GM21526 (cell line): Measurements from ENCODE around the gene PAQR8.
A peak's percentile ranks its signal among the peaks of the same experiment; 100 is the strongest.

Source experiments
- ATAC-seq: cut with Tn5 transposase; IDR thresholded peaks from one replicate; pipeline ENCODE4 v1.9.1; 2021; ENCODE audit warnings: moderate library complexity; ENCODE audit not compliant: unreplicated experiment, low FRiP score

The PAQR8 gene, protein sequence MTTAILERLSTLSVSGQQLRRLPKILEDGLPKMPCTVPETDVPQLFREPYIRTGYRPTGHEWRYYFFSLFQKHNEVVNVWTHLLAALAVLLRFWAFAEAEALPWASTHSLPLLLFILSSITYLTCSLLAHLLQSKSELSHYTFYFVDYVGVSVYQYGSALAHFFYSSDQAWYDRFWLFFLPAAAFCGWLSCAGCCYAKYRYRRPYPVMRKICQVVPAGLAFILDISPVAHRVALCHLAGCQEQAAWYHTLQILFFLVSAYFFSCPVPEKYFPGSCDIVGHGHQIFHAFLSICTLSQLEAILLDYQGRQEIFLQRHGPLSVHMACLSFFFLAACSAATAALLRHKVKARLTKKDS

DNA sequence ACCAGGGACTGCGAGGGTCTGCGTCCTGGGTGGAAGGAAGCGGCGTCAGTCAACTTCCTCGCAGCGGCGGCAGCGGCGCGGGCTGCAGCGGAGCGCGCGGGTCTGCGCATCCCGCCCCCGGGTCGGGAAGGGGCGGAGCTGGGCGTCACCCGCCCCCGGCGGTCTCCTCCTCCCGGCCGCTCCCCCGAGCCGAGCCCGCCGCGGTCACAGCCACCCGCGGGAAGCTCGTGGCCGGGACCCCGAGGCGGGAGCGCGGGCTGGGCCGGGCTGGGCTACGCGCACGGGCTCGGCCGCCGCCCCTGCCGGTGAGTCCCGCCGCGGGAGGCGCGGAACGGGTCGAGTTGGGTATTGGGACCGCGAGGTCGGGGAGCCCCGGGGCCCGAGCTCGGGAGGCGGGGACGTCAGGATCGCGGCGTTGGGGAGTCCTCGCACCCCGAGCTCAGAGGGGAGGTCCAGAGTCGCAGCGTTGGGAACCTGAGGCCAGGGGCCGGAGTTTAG, at the start of gene PAQR8:
TSS of gene PAQR8 (plus strand) at position 207 of the 498 bp plus-strand sequence. CDS start 41,063 bp downstream, outside the sequence.
- peak; percentile 76 for ATAC-seq

- ATAC-seq, result no peak
Measured at GRCh38 chr6:52312461-52312860, 49.5 kb upstream of the PAQR8 start.

DNA sequence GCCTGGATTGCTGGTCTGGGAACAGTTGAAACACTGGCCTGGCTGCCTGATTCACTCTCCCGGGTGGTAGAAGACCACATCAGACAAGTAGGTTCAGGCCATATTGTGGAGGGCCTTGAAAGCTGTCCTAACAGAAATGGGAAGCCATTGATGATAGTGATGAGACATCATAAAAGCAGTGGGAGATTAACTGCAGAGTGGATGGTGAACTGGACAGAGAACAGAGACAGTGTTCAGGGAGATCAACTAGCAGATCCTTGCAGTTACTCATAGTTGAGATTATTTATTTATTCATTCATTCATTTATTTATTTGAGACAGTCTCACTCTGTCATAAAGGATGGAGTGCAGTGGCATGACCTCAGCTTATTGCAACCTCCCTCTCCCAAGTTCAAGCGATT, 47.2 kb upstream of the PAQR8 start:
- ATAC-seq, result no peak

- no peak for ATAC-seq
Measured at GRCh38 chr6:52317211-52317610, 44.7 kb upstream of the PAQR8 start.

DNA sequence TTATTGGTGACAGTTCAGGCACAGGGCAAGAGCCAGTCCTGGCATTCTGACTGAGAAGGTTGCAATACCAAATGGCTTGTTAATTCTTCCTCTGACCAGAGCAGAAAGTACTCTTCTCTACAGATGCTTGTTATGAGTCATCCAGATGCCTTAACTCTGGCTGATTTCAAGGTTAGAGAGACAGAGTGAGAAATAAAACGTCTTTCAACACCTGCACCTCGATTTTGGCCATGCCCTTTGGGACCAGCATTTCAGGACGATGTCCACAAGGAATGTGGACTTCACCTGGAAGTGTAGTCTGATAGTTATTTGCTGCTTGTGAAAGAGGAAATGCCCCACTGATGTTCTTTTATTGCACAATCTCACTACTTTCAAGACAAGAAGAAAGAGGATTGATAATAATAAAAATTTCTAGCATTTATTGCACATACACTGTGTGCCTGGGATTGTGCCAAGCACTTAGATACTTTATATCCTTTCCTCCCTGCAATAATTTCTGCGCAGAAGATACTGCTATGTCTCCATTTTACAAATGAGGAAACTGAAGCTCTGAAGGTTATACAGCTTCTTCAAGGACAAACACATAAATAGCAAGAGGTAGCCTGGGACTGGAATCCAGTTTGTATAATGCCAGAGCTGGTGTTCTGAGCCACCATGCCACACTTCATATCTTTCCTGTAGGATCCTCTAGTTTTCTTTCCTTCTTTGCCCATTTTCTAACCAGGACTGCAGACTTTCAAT, 43.9 kb upstream of the PAQR8 start:
- peak; percentile 99 for ATAC-seq

DNA sequence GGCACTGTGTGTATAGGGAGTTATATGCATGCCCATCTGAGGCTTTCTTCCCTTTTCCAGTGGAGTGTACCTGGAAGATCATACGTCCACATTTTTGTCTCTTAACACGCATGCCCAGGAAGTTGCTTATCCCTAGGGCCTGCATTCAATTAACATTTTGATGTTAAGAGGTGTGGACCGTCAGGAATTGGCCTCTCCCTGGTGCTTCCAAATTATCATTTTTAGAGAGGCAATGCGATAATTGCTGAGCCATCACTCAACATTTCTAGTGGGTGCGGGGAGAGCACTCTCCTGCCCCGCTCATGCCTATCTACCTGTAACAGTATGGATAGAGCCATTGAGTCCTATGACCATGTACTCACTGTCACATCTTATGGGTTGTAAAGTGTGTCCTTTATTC, 37.8 kb upstream of the PAQR8 start:
- ATAC-seq, result no peak

GRCh38 chr6:52325695-52326471, 36.1 kb upstream of the PAQR8 start:
- ATAC-seq, result no peak

- no peak for ATAC-seq
Measured at GRCh38 chr6:52326540-52327364, 35.2 kb upstream of the PAQR8 start.

DNA sequence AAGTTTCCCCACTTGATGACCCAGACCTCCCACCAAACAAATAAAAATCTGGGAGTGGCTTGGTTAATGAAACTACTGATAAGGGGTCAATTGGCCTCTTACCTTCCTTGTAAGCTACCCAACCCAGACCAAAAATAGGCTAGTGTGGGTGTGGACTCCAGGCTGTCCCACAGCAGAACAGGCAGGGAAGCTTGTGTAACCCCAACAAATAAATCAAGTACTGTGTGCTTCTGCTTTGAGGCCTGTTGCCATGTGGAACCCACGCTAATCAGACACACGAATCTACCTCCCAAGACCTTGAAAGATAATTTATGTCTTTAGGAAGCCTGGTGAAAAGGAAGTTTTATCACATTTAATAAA, 33.7 kb upstream of the PAQR8 start:
- no peak for ATAC-seq

DNA sequence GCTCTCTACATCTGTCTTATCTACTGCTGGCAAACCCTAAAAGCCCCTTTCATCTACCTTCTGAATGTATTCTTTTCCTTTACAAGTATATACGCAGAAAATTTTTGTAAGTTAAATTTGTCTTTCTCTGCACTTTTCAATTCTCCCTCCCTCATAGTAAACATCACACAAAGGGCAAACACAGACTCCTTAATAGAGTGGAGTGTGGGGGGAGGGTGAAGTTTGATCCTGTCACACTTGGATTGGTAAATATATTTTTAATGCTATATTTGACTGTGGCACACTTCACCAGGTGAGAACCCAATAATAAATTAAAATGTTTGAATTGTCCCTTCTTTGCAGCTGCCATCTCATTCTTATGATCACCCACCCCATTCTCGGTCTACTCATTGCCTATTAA, 33.2 kb upstream of the PAQR8 start:
- ATAC-seq, result no peak

DNA sequence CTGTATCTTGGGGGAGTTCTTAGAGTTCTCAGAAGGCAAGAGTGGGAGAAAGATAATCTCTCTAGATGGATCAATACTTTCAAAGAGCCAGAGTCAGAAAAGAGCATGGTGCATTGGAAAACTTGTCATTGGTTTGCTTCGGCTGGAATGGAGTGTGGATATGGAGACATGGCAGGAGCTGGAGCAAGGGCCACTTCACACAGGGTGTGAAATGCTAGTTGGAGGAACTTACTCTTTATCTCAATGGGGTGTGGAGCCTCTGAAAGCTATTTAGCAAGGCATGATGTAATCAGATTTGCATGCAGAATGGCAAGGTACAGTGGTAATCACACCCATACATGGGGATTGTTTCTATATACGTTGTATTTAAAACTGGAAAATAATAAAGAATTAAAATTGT, 31.5 kb upstream of the PAQR8 start:
- no peak for ATAC-seq

DNA sequence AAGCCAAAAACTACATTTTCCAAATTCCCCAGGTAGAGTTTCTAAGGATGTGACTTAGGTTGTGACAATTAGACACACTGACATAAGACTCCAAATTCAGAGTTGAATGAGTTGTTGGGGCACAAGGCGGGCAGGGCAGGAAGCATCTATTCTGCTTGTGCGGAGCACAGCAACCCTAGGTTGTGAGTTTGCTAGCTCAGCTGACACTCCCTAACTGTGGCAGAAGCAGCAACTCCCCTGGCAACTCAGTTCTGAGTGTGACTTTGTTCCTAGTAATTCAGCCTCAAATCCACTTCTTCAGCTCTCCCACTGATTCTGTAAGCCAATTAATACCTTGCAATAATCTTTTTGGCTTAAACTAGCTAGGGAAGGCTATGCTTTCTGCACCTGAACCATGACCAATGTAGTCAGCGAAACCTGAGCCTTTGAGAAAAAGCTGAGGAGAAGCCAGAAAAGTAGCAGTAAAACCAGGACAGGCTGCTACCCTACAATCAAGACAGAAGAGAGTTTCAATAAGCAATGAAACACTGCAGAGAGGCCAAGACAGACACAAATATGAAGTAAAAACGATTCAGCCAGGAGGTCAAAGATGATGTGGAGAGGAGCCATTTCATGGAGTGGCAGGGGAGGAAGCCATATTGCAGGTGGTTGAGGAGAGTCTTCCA, 30.0 kb upstream of the PAQR8 start:
- no peak for ATAC-seq

DNA sequence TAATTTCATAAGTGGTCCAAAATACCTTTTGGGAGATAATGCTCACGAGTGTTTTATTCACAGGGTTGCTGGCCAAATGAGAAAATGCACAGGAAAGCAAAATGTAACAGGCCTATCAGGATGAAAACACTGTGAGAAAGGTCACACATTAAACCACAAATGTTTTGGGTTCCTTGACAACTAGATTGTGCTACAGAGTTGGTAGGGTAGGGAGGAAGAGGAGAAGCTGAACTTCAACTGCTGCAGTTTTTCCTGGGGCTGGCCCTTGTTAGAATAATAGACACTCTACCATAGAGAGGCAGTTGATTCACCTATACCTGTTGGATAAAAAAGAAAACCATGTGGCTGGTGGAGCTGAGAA, 28.1 kb upstream of the PAQR8 start:
- no peak for ATAC-seq

GRCh38 chr6:52335576-52335975, 26.4 kb upstream of the PAQR8 start:
- ATAC-seq, result no peak

DNA sequence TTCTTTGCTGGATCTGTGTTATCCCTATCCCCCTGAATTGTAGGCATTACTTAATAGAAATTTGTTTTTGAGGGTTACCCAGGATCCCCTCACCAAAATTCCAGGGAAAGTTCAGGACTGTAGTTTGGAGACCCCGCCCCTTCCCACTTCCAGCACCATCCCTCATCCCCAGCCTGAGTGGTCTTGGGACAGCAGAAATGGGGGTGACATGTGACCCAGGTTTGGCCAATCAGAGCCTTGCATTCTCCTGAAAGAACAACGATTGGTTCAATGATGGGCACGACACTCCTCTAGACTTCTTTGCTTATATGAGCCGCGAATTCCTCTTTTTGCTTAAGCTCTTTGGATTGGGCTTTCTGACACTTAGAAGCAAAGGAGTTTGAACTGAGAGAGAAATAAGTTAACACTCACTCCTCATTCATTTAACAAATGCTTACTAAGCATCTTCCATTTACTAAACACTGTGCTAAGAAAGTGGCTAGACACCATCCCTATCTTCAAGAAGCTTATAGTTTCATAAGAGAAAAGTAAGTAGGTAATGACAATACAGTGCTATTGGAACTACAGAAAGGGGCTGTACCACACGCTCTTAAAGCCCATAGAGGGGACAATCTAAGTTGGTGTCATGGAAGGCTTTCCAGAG, 24.9 kb upstream of the PAQR8 start:
- ATAC-seq, result no peak

DNA sequence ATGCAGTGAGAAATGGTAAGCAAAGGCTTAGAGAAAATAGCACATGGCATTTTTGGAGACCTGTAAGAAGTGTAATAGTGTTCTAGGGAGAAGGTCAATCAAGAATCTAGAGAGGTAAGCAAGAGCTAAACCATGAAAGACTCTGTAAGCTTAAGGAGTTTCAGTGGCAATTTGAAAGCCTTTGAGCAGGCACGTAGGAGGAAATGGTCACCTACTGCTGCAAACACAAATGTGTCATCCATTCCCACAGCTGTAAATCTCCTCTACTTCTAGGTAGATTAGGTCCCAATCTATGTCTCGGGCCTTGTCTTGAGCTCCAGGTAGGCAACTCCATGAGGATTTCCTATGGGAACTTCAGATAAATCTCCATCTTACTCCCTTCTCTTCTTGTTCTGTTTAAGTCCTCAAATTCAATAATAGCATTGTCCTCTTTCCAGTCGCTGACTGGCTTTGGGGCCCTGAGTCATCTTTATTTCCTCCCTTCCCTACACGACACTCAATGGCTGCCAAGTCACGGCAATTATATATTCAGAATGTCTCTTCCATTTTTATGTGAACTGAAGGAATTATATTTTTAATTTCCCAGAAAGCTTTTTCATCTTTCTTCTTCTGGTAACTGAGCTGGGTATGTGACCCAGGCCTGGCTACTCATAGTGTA, 24.2 kb upstream of the PAQR8 start:
- ATAC-seq, result peak; percentile 76

GRCh38 chr6:52340603-52340880, 21.4 kb upstream of the PAQR8 start:
- ATAC-seq, result no peak

DNA sequence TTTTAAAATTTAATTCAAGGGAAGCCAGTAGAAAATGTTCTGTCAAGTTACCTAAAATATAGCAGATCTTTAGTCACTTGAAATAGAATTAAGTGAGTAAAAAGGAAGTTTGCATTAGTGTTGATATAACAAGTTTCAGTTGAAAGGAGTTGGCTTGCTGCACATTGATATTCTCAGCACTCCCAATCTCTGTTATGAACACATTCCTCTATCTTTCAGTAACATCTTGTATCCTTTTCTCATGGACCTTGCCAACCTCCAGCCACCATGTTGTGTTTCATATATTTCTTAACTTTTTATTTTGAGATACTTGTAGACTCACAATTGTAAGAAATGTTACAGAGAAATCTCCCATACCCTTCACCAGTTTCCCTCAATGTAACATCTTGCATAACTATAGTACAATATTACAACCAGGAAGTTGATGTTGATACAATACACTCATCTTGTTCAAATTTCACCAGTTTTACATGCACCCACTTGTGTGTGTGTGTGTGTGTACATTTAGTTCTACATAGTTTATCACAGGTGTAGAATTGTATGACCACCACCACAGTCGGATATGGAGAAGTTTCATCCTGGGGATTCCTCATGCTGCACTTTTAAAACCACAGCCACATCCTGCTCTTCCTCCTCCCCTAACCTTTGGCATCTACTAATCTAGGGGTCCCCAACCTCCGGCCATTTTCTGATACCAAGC, 20.2 kb upstream of the PAQR8 start:
- ATAC-seq, result no peak

DNA sequence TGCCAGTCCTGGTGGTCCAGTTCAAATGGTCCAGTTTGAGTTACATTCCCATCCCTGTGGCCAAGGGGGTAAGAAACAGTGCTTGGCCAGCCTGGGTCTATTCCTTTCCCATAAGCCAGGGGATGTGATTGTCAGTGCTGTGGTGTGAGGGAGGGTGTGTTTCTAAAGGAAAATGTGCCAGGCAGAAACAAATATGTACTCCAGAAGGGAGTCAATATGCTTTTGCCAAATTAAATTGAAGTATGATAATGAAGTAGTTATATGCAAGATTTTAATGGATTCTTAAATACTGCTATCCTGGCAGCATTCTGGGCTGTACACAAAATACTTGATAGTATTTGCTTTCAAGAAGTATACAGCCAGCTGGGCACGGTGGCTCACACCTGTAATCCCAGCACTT, 16.6 kb upstream of the PAQR8 start:
- no peak for ATAC-seq
